Activated T-helper 9 cell treated with anti-CD3 and anti-CD28 coated beads, Interleukin-2, amount 50 U/mL, for 16 hours (primary cell): ENCODE measurements around the gene HOXB3.

ENCODE experiments used
- DNase-seq: peaks from one replicate; pipeline ENCODE4 v3.0.0-alpha.2; 2020; ENCODE audit warnings: low read depth

The HOXB3 gene

DNA sequence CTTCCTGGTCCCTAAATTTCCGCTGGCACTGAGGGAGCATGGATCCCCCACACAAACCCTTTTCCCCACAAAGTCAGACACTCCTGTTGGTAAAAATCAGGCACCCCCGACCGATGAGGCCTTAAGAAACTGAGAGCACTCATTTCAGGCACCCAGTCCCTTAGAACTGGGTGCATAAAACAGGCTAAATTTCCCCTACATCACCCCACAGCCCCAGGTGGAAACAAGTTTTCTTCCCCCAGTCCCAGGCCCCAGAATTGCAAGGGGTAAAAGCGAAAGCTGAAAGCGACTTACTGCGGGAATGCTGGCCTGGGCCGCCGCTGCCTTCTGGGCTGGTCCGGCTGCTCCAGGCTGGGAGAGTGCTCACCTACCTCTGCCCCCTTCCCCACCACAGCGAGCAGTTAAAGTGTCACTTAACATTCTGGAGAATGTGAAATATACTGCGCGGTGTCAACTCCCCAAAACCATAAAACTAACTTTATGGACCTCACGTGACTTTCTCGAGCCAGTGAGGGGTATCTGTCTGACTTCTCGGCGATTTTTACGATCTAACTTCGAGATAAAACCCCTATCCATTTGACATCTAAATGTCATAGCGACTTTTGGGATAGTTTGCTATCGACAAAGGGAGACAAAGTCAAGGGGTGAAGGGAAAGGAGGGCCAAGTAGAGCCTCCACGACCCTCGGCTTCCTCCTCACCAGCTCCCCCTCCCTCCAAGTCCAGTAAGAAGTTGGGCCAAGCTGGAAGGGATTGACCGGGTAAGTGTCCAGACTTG is at the start of gene HOXB3:
Gene HOXB3 (minus strand): TSS at position 411 of the 776 bp plus-strand sequence. CDS start 37,767 bp downstream, outside the sequence.
- no peak for DNase-seq

DNA sequence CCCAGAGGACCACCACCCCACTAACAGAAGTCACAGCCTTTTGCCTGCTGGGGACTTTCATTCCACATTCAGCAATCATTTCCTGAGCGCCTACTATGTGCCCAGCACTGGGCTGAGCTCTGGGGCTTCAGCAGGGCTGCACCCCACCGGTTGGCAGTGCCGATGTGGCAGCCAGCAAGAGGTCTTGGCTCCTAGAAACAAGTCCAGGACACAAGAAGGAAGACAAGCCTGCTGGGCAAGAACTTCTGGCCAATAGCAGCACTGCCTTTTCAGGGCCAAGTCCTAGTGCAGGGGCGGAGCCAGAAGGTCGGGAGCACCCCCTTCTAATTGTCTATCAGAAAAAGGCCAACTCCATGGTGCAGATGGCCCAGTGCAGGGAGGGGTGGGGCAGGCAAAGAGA is 49.1 kb upstream of the HOXB3 start:
- DNase-seq, result no peak

DNA sequence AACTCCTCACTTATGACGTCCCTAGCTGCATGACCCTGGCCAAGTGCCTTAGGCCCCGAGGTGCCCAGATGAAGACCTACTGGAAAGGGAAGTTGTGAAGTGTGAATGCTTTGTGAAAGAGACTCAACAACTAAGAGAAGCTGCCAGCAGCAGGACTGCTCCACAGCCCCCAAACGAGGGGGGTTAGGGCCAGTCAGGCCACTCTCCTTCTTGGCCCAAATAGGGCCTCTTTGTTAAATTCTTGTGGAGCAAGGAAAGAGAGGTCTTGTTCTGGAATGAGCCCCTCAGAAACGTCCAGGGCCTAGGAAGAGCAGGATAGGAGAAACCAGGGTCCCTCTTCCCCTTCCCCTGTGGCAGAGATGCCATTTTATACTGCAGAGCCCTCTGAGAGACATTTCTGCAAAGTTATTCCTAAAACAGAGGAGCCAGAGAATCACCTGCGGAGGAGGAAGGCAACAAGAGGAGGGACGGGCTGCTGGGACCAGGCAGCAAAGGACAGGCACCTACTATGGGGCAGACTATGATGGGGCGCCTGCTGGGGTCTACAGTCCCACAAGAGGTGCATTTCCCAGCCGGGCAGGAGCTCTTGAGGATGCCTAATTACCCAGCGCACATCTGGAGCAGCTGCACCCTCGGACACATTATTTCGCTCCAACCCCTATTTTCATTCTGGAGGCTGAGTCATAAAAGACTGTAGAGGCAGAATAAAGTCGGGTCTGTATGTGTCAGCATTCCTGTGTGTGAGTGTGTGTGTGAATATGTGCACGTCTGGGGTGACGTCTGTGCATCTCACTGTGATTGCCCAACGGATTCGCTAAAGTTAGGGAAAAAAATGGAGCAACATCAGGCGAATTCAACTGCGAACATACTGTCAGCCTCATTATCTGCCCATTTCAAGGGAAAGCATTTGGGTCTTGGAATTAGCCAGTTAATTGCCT is 47.6 kb upstream of the HOXB3 start:
- no peak for DNase-seq

DNA sequence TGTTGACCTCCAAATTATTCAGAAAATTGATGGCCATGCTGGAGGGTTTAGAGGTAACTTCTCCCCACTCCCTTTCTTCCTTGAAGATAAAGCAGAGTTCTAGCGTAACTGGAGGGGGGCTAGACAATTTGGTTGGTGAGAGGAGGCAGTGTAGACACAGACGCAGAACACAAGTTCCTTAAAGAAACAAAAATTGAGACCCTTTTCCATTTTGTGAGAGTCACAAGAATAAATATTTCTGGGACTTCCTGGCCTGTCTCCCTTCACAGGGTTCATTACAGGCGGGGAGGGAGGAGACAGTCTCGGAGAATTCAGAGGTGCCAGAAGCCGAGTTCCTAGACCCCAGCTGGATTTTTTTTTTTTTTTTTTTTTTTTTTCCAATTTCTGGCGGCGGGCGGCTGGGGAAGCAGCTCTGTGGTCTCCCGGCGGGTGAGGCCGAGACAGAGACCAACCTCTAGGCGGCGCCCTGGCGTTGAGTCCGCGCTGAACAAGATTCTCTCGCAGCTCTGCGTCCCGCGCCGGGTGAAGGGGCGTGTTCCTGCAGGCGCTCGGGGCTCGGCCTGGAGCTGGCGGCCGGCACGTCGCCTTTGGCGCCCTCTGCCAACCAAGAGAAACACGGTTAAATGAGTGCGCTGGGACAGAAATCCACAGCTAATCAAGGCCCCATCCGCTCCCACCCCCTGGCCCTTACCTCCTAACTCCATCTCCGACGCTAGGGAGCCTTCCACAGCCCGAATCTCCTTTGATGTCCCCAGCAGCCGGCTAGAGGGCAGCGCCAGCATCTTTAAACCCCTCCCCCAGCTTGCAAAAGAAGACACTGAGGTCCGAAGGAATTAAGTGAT is 46.4 kb upstream of the HOXB3 start:
- peak; percentile 66 for DNase-seq

DNA sequence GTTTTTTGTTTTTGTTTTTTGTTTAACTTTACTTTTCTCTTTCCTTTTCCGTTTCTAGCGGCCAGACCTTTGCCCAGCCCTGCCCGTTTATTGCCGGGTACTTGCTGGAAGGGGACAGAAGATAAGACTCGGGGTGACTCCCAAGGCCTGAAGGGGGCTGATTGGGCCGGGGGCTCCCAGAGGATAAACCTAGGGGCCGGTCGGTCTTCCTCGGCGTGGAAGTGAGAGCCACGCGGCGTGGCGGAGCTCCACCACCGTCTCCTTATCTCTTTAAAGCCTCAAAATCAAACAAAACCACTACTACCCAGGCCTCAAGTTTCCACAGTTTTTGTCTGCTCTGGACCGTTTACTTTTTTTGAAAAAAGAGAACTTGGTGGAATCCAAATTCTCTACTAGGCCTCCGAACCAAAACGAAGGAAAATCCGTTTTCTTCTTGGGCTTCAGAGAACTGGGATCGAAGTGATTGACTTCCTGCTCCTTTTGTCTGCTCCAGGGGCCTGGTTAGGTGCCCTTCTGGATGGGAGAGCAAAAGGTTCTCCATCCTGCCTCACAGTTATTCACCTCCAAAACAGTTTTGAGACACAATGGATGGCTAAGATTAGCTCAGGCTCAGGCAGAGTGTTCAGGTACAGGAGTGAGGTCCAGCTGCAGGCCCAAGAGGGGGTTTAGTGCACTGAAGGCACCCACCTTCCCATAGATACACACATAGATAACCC is 44.6 kb upstream of the HOXB3 start:
- DNase-seq, result no peak

DNA sequence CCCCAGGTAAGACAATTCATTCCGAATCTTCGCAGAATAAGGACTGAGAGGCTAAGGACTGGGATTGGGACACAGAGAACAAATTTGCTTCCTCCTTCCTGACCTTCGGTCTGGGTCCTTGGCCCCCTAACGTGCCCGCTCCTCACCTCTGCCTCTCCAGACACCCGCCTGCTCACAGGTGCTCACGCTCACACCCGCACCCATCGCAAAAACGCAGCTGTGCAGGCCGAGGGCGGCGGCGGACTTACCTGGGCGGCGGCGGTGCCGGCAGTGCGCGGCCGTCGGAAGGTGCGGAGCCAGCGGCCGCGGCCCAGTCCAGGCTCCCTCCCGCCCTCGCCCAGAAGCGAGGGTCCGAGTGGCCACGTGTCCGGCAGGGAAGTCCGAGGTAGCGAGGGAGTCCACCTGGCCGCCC is 43.2 kb upstream of the HOXB3 start:
- no peak for DNase-seq

DNA sequence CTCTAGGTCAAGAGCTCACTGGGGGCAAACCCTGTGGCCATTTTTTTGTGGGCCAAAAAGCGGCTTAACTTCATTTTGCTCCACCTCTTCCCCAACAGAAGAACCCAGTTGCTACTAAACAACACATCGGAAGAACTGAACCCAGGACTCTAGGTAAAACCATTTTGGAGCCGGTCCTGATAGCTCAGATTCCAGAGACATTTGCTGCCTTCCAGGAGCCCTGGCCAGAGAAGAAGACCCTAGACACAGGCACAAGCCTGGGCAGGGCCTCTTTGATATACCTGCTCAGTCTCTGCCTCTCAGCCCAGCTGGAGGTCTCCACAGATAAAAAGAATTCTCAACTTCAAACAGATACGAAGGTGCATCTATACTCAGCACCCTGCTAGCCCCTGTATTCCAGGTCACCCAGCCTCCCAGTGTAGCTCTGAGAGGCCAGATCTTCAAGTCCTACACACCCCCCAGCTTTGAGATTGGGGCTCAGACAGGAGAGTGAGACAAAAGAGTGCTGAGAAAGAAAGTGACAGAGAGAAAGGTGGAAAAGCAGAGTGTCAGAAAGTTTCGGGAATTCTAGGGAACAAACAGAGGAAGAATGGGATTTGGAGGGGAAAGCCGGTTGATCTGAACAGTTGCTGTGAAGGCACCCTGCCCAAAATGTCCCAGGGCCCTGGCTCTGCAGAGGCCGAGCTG is 42.7 kb upstream of the HOXB3 start:
- DNase-seq, result no peak

DNA sequence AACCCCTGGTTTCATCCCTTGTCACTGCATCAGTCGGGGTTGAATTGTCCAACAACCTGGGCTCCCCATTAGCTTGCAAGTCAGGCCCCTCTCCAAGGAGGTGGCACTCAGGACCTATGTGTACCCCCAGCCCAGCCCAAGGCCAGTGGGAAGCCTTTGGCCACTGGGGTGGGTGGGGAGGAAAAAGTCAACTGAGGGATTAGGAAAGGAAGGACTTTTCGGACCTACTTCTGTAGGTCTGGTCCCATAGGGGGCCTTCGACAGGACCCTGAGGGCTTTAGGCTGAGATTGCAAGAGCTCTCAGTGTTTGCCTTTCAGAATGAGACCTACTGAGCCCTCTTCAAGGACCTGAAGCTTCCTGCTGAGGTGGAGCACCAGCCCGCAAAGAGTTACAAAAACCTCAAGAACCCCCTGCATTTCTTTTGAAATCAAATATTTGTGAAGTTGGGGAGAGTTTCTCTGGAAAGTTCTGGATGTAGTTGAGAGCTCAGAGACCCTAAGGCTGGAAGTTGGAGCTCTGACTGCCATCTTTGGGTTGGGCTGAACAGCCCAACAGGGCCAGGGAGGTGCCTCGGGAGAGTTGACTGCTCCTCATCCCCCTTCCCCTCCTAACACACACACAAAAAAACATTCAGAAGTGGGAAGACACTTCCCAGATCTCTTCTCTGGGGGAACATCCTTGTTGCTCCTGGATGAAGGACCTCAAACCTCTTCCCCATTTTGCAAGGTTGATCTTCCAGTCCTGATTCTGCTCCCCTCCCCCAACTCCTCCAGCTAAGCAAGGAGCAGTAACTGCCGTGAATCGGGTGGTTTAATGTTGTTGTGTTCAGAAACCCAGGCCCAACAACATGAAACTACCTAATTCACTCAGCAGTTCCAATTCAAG is 41.9 kb upstream of the HOXB3 start:
- DNase-seq, result no peak

DNA sequence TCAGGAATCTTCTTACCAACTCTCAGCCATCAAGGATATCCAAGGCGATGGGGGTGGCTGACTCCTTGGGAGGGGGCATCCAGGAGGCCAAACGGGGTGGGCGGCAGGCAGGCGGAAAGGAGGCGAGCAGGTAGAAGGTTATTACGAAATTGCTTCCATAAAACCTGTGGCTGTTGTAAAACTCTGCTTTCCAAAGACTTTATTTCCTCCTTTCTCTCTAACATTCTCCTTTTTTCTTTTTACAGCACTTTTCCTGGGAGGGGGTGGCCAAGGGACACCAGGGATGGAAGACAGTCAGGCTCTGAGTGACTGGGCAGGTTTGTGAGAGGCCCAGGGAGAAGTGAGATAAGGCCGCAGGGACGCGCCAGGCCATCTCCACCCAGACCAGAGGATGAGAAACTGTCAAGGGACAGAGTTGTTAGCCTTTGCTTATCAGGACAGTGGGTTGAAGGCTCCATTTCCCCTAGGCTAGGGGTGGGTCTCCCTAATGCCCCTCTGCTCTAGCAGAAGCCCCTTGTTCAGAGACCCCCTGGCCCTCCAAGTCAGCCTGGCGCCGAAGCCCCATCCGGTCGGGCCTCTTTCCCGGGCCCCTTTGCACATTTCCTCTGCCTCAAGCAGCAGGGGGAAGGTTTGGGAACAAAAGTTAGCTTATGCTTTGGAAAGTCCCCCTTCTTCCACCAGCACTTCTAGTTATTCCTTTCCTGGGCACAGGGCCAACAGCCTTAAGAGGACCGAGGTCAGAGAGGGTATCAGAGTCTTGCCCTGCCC is 41.1 kb upstream of the HOXB3 start:
- no peak for DNase-seq

DNA sequence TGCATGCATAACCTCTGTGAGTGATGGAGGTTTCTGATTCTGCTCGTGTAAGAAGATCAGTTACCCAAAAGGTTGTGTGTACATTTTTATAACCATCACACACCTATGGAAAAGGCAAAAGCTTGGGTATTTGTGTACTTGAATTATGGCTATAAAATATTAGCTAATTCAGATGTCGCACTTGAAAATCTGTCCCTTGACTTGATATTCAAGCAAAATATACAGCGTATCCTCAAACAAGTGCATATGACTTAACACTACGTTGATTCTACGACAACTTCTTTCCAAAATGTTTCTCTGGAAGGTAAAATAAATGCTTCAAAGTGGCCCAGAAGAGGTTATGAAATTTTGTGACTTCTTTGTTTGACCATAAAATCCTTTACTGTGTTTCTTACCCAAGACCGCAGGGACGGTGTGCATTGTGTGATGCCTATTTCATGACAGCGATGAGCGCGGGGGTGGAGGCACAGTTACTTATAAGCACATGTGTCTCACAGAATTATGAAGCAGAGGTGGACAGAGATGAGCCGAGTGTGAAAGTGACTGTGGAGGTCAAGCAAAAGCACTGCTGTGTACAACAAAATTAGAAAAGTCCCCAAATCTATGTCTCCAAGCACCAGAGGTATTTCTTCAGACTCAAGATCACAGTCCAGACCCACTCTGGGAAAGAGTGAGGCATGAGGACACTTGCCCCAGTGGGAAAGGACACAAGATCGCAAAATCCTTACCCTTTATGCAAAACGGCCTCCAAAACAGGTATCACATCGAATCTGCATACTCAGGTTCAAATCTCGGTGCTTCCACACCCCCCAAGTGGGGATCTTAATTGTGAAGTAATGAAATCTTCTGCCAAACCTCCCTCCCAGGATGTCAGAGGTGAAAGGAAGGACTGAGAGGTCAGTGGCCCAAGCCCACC is 40.2 kb upstream of the HOXB3 start:
- DNase-seq, result no peak

DNA sequence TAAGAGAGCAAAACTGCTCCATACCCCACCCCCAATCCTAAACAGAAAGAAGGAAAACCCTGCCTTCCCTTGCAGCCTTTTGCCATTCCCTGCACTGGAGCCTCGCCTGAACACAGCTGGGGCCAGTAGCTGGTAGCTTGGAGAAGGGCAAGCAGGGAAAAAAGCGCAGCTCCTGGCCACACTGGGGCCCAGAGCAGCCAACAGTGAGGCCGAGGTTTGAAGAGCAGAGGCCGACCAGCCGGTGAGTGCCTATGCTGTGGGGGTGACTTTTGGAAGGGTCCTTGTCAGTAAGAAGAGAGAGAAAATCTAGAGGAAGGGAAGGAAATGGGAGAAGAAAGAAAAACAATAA is 39.3 kb upstream of the HOXB3 start:
- DNase-seq, result no peak

DNA sequence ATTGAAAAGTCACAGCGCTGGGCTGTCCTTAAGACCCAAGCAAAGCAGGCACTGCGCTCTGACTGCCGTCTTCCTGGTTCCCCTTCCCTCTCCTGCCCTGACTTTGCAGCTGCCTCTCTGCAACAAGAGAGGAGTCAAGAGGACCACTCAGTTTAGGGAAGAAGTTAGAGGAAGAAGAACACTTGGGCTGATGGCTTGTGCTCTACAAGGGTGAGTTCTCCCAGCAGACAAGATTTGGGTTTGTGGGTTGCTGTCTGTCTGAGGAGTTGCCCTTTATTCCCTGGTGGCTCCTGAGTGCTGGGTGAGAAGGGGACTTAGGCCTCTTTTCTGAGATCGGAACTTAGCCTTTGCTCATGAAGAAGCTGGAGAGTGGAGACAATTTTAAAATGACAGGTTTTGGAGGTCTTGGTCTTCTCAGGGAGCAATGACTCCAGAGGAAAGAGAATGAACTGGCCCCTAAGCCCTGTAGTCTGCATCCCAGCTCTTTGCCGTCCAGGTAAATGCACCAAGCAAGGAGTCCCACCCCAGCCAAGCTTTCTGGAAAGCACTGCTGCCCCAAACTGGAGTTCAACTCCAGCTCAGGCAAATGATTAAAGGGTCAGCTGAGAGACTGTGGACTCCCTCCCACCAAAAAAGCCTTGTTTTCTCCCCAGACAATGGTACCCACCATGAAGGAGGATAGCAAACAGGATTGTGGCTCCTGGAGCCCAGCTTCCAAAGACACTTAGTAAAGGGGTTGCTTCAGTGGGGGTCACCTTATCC is 38.8 kb upstream of the HOXB3 start:
- DNase-seq, result no peak

DNA sequence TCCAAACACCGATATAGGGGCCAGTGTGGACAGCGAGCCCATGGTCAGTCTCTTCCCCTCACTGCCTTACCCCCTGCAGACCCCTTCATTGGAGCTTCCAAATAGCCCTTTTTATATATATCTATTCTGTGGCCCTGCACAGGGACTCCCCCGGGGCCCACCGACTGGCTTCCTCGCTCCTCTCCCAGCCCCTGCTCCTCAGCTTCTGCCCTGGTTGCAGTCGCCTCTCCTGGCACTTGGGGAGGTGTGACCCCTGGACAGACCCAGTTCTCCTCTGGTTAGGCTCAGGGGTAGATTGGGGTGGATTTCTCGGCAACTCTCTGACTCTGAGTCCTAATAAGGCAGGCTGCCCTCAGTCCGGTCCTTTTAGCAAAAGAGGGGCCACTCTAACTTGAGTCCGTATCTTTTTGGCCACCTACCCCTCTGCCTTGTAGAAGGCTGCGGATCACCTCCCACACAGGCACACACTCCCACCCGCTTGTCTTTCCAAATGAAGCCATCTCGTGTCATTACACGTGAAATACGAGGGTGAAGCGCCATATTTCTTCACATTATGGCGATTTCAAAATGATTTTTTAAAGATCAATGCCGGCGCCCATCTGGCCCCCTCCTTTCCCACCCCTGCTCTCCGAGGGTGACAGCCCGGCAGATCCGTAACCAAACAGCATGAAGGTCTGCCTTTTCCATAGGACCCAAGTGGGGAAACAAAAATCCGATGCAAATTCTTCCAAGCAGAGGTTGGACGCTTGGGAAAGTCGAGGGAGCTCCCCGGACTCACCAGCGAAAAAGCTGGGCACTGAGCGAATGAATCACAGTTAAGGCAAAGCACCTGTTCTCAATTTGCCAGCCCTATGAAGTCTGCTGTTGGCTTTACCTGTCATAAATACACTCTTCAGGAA is 37.8 kb upstream of the HOXB3 start:
- DNase-seq, result no peak

DNA sequence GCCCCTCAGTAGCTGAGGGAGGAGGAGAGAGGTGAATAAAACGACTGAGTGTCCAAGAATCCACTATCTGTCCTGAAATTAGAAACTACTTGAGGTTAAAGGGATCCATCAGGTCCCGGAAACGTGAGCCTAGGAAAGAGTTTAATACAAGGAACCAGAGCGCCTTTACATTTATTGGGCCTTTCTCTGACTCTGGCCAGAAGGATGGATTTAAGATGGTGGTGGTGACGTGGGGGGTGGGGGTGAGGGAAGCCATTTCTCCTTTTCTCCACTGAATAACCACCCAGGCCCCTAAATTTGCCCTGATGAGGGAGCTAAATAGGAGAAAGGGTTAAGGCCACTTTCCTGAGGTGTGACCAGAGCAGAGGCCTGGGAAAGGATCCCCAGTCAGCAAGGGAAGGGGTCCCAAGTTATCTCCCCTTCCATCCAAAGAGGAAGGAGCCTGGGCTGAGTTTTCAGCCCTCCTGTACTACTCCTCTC is 37.1 kb upstream of the HOXB3 start:
- DNase-seq, result no peak

DNA sequence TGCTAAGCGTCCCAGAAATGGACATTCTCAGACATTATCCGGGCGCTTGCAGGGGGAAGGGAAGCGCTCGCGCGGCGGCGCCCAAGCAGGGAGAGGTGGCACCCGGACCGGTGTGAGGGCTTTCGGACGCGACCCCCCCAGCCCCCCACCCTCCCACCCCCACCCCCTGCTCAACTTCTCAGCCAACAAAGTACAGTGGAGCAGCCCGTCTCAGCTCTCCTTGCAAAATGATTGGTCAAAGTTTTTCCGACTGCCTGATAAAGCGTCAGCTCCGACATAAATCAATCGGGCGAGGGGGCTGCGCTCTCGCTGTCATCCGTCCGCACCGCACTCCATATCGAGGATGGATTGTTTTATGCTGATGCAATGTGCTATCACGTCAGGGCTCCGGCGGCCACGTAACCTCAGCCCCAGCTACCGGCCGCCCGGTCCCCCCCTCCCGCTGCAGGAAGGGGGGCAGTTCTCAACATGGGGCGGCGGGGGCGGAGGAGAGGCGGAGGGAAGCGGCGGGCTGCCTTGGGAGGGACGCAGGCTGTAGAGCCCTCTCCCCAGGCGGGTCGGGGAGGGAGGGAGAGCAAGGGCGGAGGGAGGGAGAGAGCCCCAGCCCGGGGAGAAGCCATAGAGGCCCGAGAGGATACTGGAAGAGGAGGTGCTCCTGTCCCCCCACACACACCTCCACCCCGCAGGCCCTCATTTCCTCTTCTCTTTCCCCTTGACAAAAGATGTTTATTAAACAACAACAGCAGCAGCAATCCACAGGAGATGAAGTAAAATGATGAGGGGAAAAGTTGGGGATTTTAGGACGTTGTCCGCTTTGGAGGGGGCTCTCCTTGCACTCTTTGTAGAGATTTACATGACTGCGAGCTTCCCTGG is 36.4 kb upstream of the HOXB3 start, which contains the start of gene HOXB9:
Gene HOXB9 (minus strand): TSS at position 114 of the 873 bp plus-strand sequence. CDS start 89 bp downstream, at position 25.
- peak; percentile 48 for DNase-seq
